ENCODE data around the gene PRDX3. TPM values are rescaled to one million over a fixed set of nuclear protein-coding genes. Genes with fewer than 3 reads are reported as not detected.

The PRDX3 gene
- total RNA-seq, 2 experiments from 2014 or later: 156 to 175 TPM

- POLR2A ChIA-PET: interaction anchor here (0.8 to 1.3 kb wide), 8 partner anchors 12 to 99 kb away, joined by 3 to 5 read pairs (median 3); no protein-coding TSS in a partner anchor
- no TSS peak for BruUV-seq (replicated peaks)
Measured at GRCh38 chr10:119131512-119132240, 46.9 kb downstream of the PRDX3 start.

GRCh38 chr10:119129721-119130120, 48.9 kb downstream of the PRDX3 start:
- no TSS peak for BruUV-seq (replicated peaks)
- intact Hi-C loops (cut with micrococcal nuclease; ENCODE audit: unreplicated experiment): no loop called here
- peaks cover 22% of the 10 kb centered on the region for H3K4me1 ChIP-seq (ENCODE audit: insufficient read depth, low read length, poor library complexity, severe bottlenecking)
- H3K4me3 ChIP-seq (ENCODE audit: low read depth, low read length, poor library complexity, severe bottlenecking): no peak overlapping the region
- CTCF ChIA-PET (ENCODE audit: unreplicated experiment): no interaction called here
- no peak overlapping the region for H2AFZ ChIP-seq (ENCODE audit: low read length)
- H3K79me2 ChIP-seq (ENCODE audit: insufficient read depth, low read depth, low read length): no peaks in the 10 kb centered on the region
- H4K20me1 ChIP-seq (ENCODE audit: insufficient read depth, low read length): no peaks in the 10 kb centered on the region
- no peaks in the 10 kb centered on the region for H3K9me3 ChIP-seq (ENCODE audit: low read length)
- POLR2A ChIA-PET: interaction anchor here (1.0 to 1.1 kb wide), 2 partner anchors 11 to 235 kb away, joined by 3 read pairs; no protein-coding TSS in a partner anchor
- no peak overlapping the region for H3K4me2 ChIP-seq (ENCODE audit: low read length)
- H3K27ac ChIP-seq (ENCODE audit: low read depth, low read length, poor library complexity, severe bottlenecking): no peak overlapping the region
- TF ChIP-seq EZH2phosphoT487 (IDR thresholded peaks at IDR 0.05; ENCODE audit: borderline replicate concordance, low read depth, low read length): no peak
- TF ChIP-seq CTCF (conservative IDR thresholded peaks at IDR 0.05; ENCODE audit: low read length): no peak
- H3K9me2 ChIP-seq (ENCODE audit: insufficient read depth, low read length): no peaks in the 10 kb centered on the region
- H3K36me3 ChIP-seq (ENCODE audit: insufficient read depth, low read length): peaks cover 64% of the 10 kb centered on the region
- no peak for DNase-seq (ENCODE audit: low spot score)

More at GRCh38 chr10:119131512-119132240, 46.9 kb downstream of the PRDX3 start:
- H3K36me3 ChIP-seq (ENCODE audit: insufficient read depth, low read length): peaks cover 59% of the 10 kb centered on the region
- H3K9me3 ChIP-seq (ENCODE audit: low read length): no peaks in the 10 kb centered on the region
- peaks cover 25% of the 10 kb centered on the region for H3K4me1 ChIP-seq (ENCODE audit: insufficient read depth, low read length, poor library complexity, severe bottlenecking)
- peak overlapping the region; percentile 83 for H3K4me2 ChIP-seq (ENCODE audit: low read length)
- peak overlapping the region; percentile 77 for H2AFZ ChIP-seq (ENCODE audit: low read length)
- peak overlapping the region; percentile 61 for H3K4me3 ChIP-seq (ENCODE audit: low read depth, low read length, poor library complexity, severe bottlenecking)
- no peak for TF ChIP-seq EZH2phosphoT487 (IDR thresholded peaks at IDR 0.05; ENCODE audit: borderline replicate concordance, low read depth, low read length)
- TF ChIP-seq CTCF (conservative IDR thresholded peaks at IDR 0.05; ENCODE audit: low read length): no peak
- peak overlapping the region; percentile 63 for H3K27ac ChIP-seq (ENCODE audit: low read depth, low read length, poor library complexity, severe bottlenecking)
- CTCF ChIA-PET (ENCODE audit: unreplicated experiment): interaction anchor here (1.1 kb wide), 1 partner anchor 13 kb away, joined by 3 read pairs; no protein-coding TSS in a partner anchor
- no peaks in the 10 kb centered on the region for H3K79me2 ChIP-seq (ENCODE audit: insufficient read depth, low read depth, low read length)
- no peaks in the 10 kb centered on the region for H3K9me2 ChIP-seq (ENCODE audit: insufficient read depth, low read length)
- intact Hi-C loops (cut with micrococcal nuclease; ENCODE audit: unreplicated experiment): no loop called here
- peak; percentile 59 for DNase-seq (ENCODE audit: low spot score)
- H4K20me1 ChIP-seq (ENCODE audit: insufficient read depth, low read length): no peaks in the 10 kb centered on the region

- Histone ChIP-seq H4K20me1 (ENCODE audit: insufficient read depth, low read length) (no peaks in the 10 kb centered on the region), H3K4me2 (ENCODE audit: low read length) (no peak overlapping the region), H3K36me3 (ENCODE audit: insufficient read depth, low read length) (peaks cover 64% of the 10 kb centered on the region), H3K9me3 (ENCODE audit: low read length) (no peaks in the 10 kb centered on the region), H3K27ac (ENCODE audit: low read depth, low read length, poor library complexity, severe bottlenecking) (no peak overlapping the region), H3K4me3 (ENCODE audit: low read depth, low read length, poor library complexity, severe bottlenecking) (no peak overlapping the region), H3K4me1 (ENCODE audit: insufficient read depth, low read length, poor library complexity, severe bottlenecking) (peaks cover 7% of the 10 kb centered on the region), H2AFZ (ENCODE audit: low read length) (no peak overlapping the region), H3K9me2 (ENCODE audit: insufficient read depth, low read length) (no peaks in the 10 kb centered on the region), H3K79me2 (ENCODE audit: insufficient read depth, low read depth, low read length) (no peaks in the 10 kb centered on the region)
- no peak for TF ChIP-seq EZH2phosphoT487 (IDR thresholded peaks at IDR 0.05; ENCODE audit: borderline replicate concordance, low read depth, low read length)
- TF ChIP-seq CTCF (conservative IDR thresholded peaks at IDR 0.05; ENCODE audit: low read length): no peak
- intact Hi-C loops (cut with micrococcal nuclease; ENCODE audit: unreplicated experiment): no loop called here
- ChIA-PET CTCF (ENCODE audit: unreplicated experiment) (no interaction called here), POLR2A (interaction anchor here (0.6 to 1.0 kb wide), 2 partner anchors 35 to 79 kb away, joined by 3 read pairs; no protein-coding TSS in a partner anchor)
- no TSS peak for BruUV-seq (replicated peaks)
- no peak for DNase-seq (ENCODE audit: low spot score)
Measured at GRCh38 chr10:119125942-119126341, 52.7 kb downstream of the PRDX3 start.
